Activated CD8-positive, alpha-beta memory T cell treated with anti-CD3 and anti-CD28 coated beads, Interleukin-2, amount 10 ng/mL, durations not matched to agents 7 days and 5 days (primary cell): ENCODE results near the gene CDC42SE2. TPM values are rescaled to one million over a fixed set of nuclear protein-coding genes. Genes with fewer than 3 reads are reported as not detected.
"Not testable (repeated sequence)": the region's sequence is repeated elsewhere in the genome, so short reads cannot be mapped to it uniquely, and the experiment has no call there.

Experiments used
- ATAC-seq: fragments of 150-1000 bp; cut with Tn5 transposase; one replicate; pipeline ENCODE4 v1.10.0; 2021; ENCODE audit warnings: moderate library complexity
- CTCF ChIA-PET: fragments of 350-600 bp; sonication (Branson Sonifier 250); formaldehyde crosslinking; loops from one replicate; lab custom pipeline; 2021; ENCODE audit warnings: antibody characterized with exemption; lab: Charles Lee
- DNase-seq: peaks from one replicate; pipeline ENCODE4 v3.0.0-alpha.2; 2020
- H3K27ac Mint-ChIP-seq: one replicate; pipeline ENCODE4 v1.8.0; 2021; ENCODE audit warnings: mild to moderate bottlenecking, mixed read lengths
- H3K27me3 Mint-ChIP-seq: one replicate; pipeline ENCODE4 v1.8.0; 2021; ENCODE audit warnings: mixed read lengths
- H3K36me3 Mint-ChIP-seq: one replicate; pipeline ENCODE4 v1.8.0; 2021; ENCODE audit warnings: mild to moderate bottlenecking, mixed read lengths
- H3K4me1 Mint-ChIP-seq: one replicate; pipeline ENCODE4 v1.8.0; 2021; ENCODE audit warnings: mixed read lengths
- H3K4me3 Mint-ChIP-seq: one replicate; pipeline ENCODE4 v1.8.0; 2021; ENCODE audit warnings: mild to moderate bottlenecking, moderate library complexity, mixed read lengths
- H3K9me3 Mint-ChIP-seq: one replicate; pipeline ENCODE4 v1.8.0; 2022; ENCODE audit warnings: low read depth, mixed read lengths
- total RNA-seq, 2 experiments: library from RNA; stranded (reverse); gene quantifications; one replicate each; pipeline ENCODE4 v1.2.3, GENCODE V29; 2021

CDC42SE2 gene
- total RNA-seq, 2 experiments from 2014 or later: 118 to 149 TPM

DNA sequence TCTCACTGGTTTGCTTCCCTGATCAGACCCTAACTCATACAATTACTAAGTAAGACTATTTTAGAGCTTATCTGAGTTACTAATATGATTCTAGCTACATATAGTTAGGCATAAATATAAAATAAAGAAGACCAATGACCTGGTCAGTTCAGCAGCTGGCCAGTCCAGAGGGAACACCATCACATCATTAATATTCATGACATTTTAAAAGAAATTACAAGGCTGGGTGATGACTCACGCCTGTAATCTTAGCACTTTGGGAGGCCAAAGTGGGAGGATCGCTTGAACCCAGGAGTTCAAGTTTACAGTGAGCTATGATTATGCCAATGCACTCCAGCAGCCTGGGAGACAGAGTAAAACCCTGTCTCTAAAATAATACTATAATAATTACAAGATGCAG lies 37.0 kb upstream of the CDC42SE2 start:
- no peaks in the 10 kb centered on the region for H3K9me3 Mint-ChIP-seq
- no peak overlapping the region for H3K27ac Mint-ChIP-seq
- CTCF ChIA-PET: interaction anchor here (1.0 kb wide), 1 partner anchor 9 kb away, joined by 3 read pairs; no protein-coding TSS in a partner anchor
- ATAC-seq (no peak), DNase-seq (no peak)
- H3K27me3 Mint-ChIP-seq: no peaks in the 10 kb centered on the region
- H3K4me1 Mint-ChIP-seq: peaks cover 8% of the 10 kb centered on the region
- H3K4me3 Mint-ChIP-seq: no peak overlapping the region
- H3K36me3 Mint-ChIP-seq: no peaks in the 10 kb centered on the region

DNA sequence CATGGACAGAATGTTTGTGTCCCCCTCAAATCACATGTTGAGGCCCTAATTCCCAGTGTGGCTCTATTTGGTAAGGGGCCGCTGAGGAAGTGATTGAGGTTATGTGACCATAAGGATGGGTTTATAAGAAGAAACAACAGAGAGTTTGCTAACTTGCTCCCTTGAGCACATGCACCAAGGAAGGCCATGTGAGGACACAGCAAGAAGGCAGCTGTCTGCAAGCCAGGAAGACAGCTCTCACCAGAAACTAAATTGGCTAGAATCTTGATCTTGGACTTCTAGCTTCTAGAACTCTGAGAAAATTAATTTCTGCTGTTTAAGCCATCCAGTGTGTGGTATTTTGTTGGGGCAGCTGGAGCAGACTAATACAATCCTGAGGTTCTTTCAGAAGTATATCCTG lies 35.2 kb upstream of the CDC42SE2 start:
- no peak for ATAC-seq
- no peak for DNase-seq
- Mint-ChIP-seq H3K36me3 (no peaks in the 10 kb centered on the region), H3K9me3 (no peaks in the 10 kb centered on the region), H3K27ac (no peak overlapping the region), H3K4me3 (no peak overlapping the region), H3K27me3 (no peaks in the 10 kb centered on the region), H3K4me1 (peaks cover 6% of the 10 kb centered on the region)
- CTCF ChIA-PET: interaction anchor here (1.4 kb wide), 1 partner anchor 9 kb away, joined by 3 read pairs; no protein-coding TSS in a partner anchor

DNA sequence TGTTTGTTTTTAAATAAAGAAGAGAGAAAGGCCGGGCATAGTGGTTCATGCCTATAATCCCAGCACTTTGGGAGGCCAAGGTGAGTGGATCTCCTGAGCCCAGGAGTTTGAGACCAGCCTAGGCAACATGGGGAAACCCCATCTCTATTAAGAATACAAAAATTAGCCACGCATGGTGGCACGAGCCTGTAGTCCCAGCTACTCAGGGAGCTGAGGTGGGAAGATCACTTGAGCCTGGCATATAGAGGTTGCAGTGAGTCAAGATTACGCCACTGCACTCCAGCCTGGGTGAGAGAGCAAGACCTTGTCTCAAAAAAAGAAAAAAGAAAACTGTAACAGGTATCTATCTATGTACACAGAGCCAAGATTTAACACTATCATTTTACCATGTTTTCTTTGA lies 34.2 kb upstream of the CDC42SE2 start:
- no peak overlapping the region for H3K4me3 Mint-ChIP-seq
- H3K27ac Mint-ChIP-seq: no peak overlapping the region
- no peak for ATAC-seq
- CTCF ChIA-PET: interaction anchor here (0.6 kb wide), 1 partner anchor 51 kb away, joined by 4 read pairs; no protein-coding TSS in a partner anchor
- no peaks in the 10 kb centered on the region for H3K9me3 Mint-ChIP-seq
- no peak for DNase-seq
- H3K4me1 Mint-ChIP-seq: peaks cover 6% of the 10 kb centered on the region
- H3K36me3 Mint-ChIP-seq: no peaks in the 10 kb centered on the region
- no peaks in the 10 kb centered on the region for H3K27me3 Mint-ChIP-seq

DNA sequence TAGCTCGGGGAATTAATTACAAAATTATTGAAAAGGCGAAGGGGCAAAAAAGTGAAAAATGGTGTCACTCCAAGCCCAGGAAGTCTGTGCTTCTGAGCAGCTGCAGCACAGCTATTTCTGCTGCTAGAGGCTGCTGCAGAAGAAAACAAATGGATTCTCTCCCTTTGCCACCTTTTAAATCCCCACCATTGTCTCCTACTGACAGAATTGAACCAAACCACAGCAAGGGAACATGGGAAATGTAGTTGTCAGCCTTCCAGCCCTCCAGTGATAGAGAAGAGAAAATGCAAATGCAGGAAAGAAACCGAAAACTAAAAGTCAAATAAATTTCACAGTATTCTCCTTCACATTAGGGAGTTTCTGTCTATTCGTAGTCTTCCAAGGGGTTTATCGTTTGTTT lies 33.4 kb upstream of the CDC42SE2 start:
- H3K9me3 Mint-ChIP-seq: no peaks in the 10 kb centered on the region
- no peaks in the 10 kb centered on the region for H3K36me3 Mint-ChIP-seq
- H3K4me1 Mint-ChIP-seq: peaks cover 6% of the 10 kb centered on the region
- CTCF ChIA-PET: no interaction called here
- no peak for DNase-seq
- no peak overlapping the region for H3K4me3 Mint-ChIP-seq
- no peaks in the 10 kb centered on the region for H3K27me3 Mint-ChIP-seq
- no peak for ATAC-seq
- H3K27ac Mint-ChIP-seq: no peak overlapping the region

DNA sequence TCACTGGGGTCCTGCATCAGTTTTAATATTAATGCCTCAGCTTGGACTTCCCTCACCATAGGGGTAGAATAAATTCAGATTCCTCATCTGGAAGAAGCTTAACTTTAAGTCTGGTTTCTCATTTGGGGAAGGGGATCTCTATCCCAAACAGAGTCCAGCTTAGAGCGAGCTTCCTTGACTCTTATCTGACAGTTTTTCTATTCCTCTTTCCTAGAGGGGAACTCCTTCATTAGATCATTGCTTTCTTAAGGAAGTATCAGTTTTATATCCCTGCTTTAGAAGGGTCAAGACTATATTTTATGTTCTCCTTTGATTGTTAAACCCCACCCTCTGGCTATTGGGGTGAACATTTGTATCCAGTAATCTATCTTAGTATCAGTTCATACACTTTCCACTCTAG lies 24.2 kb upstream of the CDC42SE2 start:
- no peak for ATAC-seq
- DNase-seq: no peak
- Mint-ChIP-seq H3K9me3 (no peaks in the 10 kb centered on the region), H3K36me3 (peaks cover 1% of the 10 kb centered on the region), H3K4me3 (no peak overlapping the region), H3K27me3 (no peaks in the 10 kb centered on the region), H3K27ac (no peak overlapping the region), H3K4me1 (peaks cover 7% of the 10 kb centered on the region)
- CTCF ChIA-PET: interaction anchor here (0.7 to 1.5 kb wide), 3 partner anchors 10 to 25 kb away, joined by 3 to 4 read pairs (median 3); no protein-coding TSS in a partner anchor

DNA sequence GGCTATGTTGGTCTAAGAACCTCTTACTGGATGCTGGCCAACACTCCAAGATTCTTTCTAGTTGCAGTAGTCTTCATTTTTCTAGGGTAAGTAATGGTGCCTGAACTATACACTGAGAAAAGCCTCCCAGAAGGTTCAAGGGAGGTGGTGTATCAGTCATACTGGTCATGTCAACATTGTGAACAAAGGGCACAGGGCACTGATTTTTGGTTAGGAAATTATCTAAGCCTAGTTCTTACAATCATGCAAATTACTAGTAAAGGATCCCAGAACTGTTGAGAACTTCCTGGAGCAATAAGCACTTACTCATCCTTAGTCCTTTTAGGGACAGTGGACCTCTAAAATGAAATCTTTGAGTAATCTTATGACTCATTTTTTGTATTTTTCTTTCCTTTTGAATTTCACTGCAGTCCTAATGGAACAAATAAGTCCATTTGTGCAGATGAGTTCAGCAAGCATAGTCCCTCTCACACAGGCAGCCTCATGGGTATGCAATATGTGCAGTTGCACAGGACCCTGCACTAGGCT lies 21.1 kb upstream of the CDC42SE2 start:
- Mint-ChIP-seq H3K4me1 (peaks cover 7% of the 10 kb centered on the region), H3K27ac (no peak overlapping the region), H3K4me3 (no peak overlapping the region)

DNA sequence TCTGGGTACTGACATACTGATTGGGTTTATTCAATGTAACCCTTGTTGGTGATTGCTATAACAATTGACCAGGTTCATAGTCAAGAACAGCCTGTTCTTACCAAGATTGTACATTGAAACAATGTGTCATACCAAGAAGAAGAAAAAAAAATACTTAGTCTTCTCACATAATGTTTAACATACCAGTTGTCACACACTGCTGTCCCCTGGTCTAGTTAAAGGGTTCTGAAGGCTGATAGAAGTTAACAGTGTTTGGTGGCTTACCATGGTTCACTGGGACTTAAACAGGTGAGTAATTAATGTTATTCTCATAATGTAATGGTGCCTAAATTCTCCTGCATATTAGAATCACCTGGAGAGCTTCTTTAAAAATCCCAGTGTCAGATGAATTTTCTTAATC lies 18.5 kb upstream of the CDC42SE2 start:
- H3K4me3 Mint-ChIP-seq: no peak overlapping the region
- no peak for DNase-seq
- peaks cover 10% of the 10 kb centered on the region for H3K36me3 Mint-ChIP-seq
- H3K4me1 Mint-ChIP-seq: peaks cover 16% of the 10 kb centered on the region
- ATAC-seq: no peak
- no peaks in the 10 kb centered on the region for H3K27me3 Mint-ChIP-seq
- no peaks in the 10 kb centered on the region for H3K9me3 Mint-ChIP-seq
- H3K27ac Mint-ChIP-seq: no peak overlapping the region
- CTCF ChIA-PET: no interaction called here

More for the DNA sequence above, 21.1 kb upstream of the CDC42SE2 start:
- peaks cover 8% of the 10 kb centered on the region for H3K36me3 Mint-ChIP-seq
- H3K27me3 Mint-ChIP-seq: no peaks in the 10 kb centered on the region
- no peak for DNase-seq
- ATAC-seq: peak; percentile 42
- CTCF ChIA-PET: interaction anchor here (1.3 kb wide), 1 partner anchor 195 kb away, joined by 3 read pairs; no protein-coding TSS in a partner anchor
- no peaks in the 10 kb centered on the region for H3K9me3 Mint-ChIP-seq

DNA sequence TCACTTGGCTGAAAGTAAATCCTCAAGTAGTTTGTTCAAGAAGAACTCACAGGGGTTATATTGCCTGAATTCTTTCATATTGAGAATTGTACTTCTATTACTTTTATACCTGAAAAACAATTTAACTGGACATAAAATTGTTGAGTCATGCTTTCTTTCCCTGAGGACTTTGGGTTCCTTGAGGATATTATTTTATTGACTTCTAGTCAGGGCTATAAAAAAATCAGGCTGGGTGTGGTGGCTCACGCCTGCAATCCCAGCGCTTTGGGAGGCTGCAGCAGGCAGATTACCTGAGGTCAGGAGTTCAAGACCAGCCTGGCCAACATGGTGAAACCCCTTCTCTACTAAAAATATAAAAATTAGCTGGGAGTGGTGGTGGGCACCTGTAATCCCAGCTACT lies 17.9 kb upstream of the CDC42SE2 start:
- Mint-ChIP-seq H3K4me1 (peaks cover 21% of the 10 kb centered on the region), H3K27ac (no peak overlapping the region), H3K4me3 (no peak overlapping the region), H3K36me3 (peaks cover 10% of the 10 kb centered on the region), H3K9me3 (no peaks in the 10 kb centered on the region), H3K27me3 (no peaks in the 10 kb centered on the region)
- CTCF ChIA-PET: no interaction called here
- DNase-seq (no peak), ATAC-seq (no peak)

DNA sequence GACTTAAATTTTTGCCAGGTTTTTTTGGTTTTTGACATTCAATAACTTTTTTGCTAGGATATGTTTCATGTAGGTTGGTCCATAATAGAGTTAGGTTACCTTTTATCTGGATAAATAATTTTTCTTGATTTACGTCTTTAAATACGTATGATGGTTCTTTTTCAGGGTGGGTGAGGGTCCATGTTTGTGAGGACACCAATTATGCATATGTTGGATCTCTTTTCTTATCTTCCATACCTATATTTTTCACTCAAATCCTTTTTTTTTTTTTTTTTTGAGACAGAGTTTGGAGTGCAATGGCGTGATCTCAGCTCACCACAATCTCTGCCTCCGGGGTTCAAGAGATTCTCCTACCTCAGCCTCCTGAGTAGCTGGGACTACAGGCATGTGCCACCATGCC lies 17.3 kb upstream of the CDC42SE2 start:
- H3K27ac Mint-ChIP-seq: no peak overlapping the region
- no peaks in the 10 kb centered on the region for H3K9me3 Mint-ChIP-seq
- peaks cover 26% of the 10 kb centered on the region for H3K4me1 Mint-ChIP-seq
- H3K27me3 Mint-ChIP-seq: no peaks in the 10 kb centered on the region
- H3K36me3 Mint-ChIP-seq: peaks cover 10% of the 10 kb centered on the region
- ATAC-seq: no peak
- DNase-seq: no peak
- no peak overlapping the region for H3K4me3 Mint-ChIP-seq
- CTCF ChIA-PET: no interaction called here

DNA sequence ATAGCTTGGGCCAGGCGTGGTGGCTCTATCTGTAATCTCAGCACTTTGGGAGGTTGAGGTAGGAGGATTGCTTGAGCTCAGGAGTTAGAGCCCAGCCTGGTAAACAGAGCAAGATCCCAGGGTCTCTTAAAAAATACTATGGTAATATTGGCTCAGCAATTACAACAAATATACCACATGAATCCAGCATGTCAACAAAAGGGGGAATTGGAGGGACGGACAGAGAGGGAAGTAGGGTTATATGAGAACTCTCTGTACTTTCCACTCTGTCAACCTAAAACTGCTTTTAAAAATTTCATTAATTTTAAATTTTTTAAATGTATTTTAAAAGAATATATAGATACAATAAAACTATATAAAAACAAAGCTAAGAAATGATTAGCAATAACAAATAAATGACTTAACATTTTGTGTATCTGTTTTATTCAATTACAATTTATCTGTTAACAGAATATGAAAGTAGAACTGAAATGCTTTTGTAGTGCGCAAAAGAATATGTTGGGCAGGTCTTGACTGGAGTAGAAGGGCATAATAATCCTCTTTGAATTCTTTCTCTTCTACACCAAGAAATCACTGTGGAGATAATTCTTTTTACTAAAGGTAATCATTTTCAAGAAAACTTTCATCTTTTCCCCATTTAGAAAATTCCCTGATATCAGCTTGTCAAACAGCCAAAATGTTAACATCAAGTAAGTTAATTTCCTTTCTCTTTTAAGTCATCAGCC lies 12.9 kb upstream of the CDC42SE2 start:
- peak overlapping the region; percentile 69 for H3K4me3 Mint-ChIP-seq
- H3K36me3 Mint-ChIP-seq: peaks cover 12% of the 10 kb centered on the region
- H3K27me3 Mint-ChIP-seq: no peaks in the 10 kb centered on the region
- ATAC-seq (no peak), DNase-seq (no peak)
- no peaks in the 10 kb centered on the region for H3K9me3 Mint-ChIP-seq
- CTCF ChIA-PET: interaction anchor here (0.6 to 7.9 kb wide), 8 partner anchors 11 to 131 kb away, joined by 3 to 94 read pairs (median 3); partner anchors contain the start of genes CDC42SE2 and HINT1
- H3K4me1 Mint-ChIP-seq: peaks cover 40% of the 10 kb centered on the region
- H3K27ac Mint-ChIP-seq: peak overlapping the region; percentile 94

DNA sequence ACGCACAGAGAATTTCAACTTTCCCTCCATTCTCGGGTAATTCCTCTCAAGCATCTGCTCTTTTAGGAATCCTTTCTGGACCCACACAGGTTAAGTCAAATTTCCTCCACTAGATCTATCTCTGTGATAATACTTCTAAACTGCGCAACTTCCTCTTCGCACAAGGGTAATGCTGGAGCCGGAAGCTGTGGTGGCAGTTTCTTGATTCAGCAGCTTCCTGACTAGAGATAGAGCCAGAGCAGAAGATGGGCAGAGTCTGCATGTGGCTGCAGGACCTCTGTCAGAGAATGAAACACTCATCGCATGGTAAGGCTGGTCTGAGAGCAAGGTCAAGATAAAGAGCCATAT lies 11.1 kb upstream of the CDC42SE2 start:
- Mint-ChIP-seq H3K27me3 (no peaks in the 10 kb centered on the region), H3K36me3 (peaks cover 18% of the 10 kb centered on the region), H3K27ac (peak overlapping the region; percentile 94), H3K9me3 (no peaks in the 10 kb centered on the region), H3K4me3 (peak overlapping the region; percentile 82), H3K4me1 (peaks cover 53% of the 10 kb centered on the region)
- ATAC-seq: peak; percentile 75
- CTCF ChIA-PET: interaction anchor here (0.7 to 7.9 kb wide), 8 partner anchors 12 to 143 kb away, joined by 3 to 94 read pairs (median 4); partner anchors contain the start of gene CDC42SE2
- peak; percentile 94 for DNase-seq

DNA sequence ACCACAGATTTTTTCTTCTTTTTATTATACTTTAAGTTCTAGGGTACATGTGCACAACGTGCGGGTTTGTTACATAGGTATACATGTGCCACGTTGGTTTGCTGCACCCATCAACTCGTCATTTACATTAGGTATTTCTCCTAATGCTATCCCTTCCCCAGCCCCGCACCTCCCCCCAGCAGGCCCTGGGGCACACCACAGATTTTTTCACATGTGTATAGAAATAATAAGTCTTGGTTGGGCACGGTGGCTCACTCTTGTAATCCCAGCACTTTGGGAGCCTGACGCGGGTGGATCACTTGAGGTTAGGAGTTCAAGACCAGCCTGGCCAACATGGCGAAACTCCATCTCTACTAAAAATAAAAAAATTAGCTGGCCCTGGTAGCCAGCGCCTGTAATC lies 9.8 kb upstream of the CDC42SE2 start:
- DNase-seq, H3K27me3 Mint-ChIP-seq, H3K9me3 Mint-ChIP-seq, ATAC-seq: not testable (repeated sequence)
- Mint-ChIP-seq H3K36me3 (peaks cover 26% of the 10 kb centered on the region), H3K27ac (peak overlapping the region; percentile 94), H3K4me1 (peaks cover 65% of the 10 kb centered on the region), H3K4me3 (peak overlapping the region; percentile 82)
- CTCF ChIA-PET: interaction anchor here (0.9 to 7.9 kb wide), 8 partner anchors 11 to 163 kb away, joined by 3 to 94 read pairs (median 5); partner anchors contain the start of genes CDC42SE2 and HINT1

DNA sequence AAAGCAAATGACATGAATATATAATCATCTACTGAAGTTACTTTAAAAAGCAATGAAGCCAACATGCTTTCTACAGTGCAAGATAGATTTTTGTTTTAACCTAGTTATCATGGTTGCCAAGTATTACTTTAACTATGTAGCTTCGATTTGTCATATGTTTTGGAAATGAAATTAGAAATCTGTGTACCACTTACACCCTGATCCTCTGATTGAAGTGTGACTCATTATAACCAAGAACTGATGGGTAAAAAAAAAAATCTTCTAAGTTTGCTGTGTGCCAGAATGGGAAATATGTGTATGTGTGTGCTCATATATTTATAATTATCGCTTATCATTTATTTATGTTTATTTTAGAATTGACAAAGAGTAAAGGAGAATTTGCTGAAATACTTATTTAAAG lies 9.1 kb upstream of the CDC42SE2 start:
- DNase-seq (no peak), ATAC-seq (peak; percentile 5)
- Mint-ChIP-seq H3K9me3 (no peaks in the 10 kb centered on the region), H3K4me3 (peak overlapping the region; percentile 82), H3K27me3 (no peaks in the 10 kb centered on the region), H3K27ac (peak overlapping the region; percentile 94), H3K4me1 (peaks cover 67% of the 10 kb centered on the region), H3K36me3 (peaks cover 28% of the 10 kb centered on the region)
- CTCF ChIA-PET: interaction anchor here (0.9 to 7.9 kb wide), 7 partner anchors 10 to 162 kb away, joined by 3 to 94 read pairs (median 4); partner anchors contain the start of genes CDC42SE2 and HINT1
